Activated CD4-positive, alpha-beta T cell treated with anti-CD3 and anti-CD28 coated beads, Interleukin-2, amount 50 U/mL, for 24 hours (primary cell): ENCODE measurements around the gene PSMB10.
A peak's percentile ranks its signal among the peaks of the same experiment; 100 is the strongest.
"Not testable (repeated sequence)": the region's sequence is repeated elsewhere in the genome, so short reads cannot be mapped to it uniquely, and the experiment has no call there.

Experiments
- DNase-seq, 2 donors: peaks; one replicate each; pipeline ENCODE4 v3.0.0-alpha.2; 2020; ENCODE audit warnings: low read depth in 1 of 2, low spot score in 1 of 2

Gene PSMB10

DNA sequence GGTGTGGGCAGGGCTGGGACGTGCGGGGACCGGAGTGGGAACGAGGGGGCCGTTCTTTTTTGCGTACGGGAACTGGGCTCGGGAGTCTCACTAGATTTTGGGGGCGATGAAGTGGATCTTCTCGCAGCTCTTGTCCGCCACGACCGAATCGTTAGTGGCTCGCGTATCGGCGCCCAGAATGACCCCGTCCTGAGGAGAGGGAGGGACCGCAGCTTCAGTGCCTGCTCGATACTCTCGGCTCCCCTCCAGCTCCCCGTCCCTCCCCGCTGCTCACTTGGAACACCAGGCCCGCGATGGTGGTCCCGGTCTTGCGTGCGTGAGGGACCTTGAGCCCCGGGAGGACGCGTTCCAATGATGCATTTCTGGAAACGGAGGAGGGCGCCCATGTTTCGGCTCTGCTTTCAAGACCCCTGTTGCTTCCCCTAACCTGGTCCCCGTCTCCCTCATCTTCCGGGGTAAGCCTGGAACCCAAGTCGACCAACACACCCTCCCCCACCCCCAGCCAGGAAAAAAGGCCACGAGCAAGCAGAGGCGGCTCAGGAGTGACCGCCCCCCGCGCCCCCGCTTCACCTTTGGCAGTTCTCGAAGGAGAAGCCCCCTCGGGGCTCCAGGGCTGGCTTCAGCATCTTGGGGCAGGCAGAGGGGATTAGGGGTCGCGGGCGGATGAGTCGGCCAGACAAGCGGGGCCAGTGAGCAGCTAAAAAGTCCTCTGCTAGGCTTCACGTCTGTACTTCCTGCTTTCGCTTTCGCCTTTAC lies at the start of gene PSMB10:
TSS of gene PSMB10 (minus strand) at position 727 of the 756 bp plus-strand sequence. CDS start at position 626, 101 bp downstream.
- DNase-seq = peak; percentile 49 to 53

DNA sequence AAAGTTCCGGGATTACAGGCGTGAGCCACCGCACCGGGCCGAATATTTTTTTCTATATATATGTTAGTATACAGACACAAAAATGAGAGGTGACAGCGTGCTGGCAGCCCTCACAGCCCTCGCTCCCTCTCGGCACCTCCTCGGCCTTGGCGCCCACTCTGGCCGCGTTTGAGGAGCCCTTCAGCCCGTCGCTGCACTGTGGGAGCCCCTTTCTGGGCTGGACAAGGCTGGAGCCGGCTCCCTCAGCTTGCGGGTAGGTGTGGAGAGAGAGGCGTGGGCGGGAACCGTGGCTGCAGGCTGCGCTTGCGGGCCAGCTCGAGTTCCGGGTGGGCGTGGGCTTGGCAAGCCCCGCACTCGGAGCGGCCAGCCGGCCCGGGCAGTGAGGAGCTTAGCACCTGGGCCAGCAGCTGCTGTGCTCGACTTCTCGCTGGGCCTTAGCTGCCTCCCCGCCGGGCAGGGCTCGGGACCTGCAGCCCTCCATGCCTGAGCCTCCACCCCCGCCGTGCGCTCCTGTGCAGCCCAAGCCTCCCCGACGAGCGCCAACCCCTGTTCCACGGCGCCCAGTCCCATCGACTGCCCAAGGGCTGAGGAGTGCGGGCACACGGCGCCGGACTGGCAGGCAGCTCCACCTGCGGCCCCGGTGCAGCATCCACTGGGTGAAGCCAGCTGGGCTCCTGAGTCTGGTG lies 45.5 kb upstream of the PSMB10 start:
- no peak for DNase-seq

GRCh38 chr16:67979955-67980678 lies 43.5 kb upstream of the PSMB10 start, which contains the start of gene DPEP3:
DPEP3 (minus strand) TSS chr16:67980499; CDS start chr16:67980380, 119 bp downstream.
- DNase-seq = no peak

DNA sequence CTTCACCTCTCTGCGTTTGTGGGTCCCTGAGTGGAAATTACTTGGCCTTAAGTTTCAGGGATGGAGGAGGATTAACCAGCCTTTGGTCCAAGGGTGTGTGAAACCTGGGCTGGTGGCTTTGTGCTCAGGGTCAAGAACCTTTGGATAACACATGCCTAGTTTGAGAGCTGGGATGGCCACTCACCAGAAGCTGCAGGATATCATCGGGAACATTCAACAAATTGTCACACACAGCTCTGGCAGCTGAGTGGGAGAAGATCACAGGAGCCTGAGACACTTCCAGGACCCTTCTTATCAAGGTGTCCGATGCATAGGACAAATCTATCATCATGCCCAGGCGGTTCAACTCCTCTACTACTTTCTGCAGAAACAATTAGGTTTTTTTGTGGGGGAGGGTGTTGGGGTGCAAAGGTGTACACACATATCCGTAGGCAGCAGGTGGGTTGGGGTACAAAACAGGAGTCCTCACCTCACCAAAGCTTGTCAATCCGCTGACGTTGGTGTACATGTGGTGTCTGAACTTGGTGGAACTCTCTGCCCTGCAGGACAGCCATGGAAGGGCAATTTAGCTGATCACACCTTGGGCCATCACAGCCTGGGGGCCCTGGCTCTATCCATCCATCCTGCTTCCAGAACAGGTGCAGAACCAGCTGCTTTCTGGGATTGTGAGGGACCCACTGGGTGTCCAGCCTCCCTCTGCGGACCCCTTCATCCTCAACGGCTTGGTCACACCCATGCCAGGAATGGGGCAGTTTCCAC lies 41.0 kb upstream of the PSMB10 start:
- no peak for DNase-seq

- DNase-seq = no peak
Measured at GRCh38 chr16:67977005-67977404, 40.4 kb upstream of the PSMB10 start.

- DNase-seq = no peak
Measured at GRCh38 chr16:67976205-67976604, 39.6 kb upstream of the PSMB10 start.

DNA sequence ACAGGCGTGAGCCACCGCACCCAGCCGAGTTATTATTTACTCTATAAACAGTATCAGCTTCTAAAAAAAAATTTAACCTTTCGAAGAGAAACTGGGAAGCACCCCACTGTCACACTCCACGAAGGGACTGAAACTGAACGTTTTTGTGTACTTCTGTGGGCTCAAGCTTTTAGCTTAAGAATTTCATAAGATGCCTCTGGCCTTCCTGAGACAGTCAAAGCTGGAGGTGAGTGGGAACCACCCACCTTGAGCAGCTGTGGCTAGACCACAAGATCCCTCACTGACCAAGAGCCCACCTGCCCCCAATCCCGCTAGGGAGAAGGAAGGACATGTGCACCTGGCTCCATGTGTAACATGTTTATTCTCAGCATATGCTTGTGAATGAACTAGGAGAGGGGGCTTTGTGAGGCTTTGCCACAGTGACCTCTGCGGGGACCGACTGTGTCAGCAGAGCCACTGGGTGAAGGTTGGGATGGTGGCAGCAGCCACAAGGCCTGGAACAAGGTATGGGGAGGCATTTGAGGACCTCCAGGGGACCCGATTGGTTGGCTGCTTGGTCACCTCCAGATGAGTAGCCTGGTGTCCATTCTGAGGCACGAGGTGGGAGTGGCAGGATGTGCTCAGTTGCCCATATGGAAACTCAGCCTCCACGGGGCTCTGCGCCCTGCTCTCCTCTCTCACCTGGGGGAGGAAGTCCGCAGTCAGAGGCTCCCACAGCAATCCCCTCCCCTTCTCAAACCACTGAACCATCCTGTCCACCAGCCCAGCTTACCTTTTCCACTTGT lies 38.9 kb upstream of the PSMB10 start:
- DNase-seq = no peak

DNA sequence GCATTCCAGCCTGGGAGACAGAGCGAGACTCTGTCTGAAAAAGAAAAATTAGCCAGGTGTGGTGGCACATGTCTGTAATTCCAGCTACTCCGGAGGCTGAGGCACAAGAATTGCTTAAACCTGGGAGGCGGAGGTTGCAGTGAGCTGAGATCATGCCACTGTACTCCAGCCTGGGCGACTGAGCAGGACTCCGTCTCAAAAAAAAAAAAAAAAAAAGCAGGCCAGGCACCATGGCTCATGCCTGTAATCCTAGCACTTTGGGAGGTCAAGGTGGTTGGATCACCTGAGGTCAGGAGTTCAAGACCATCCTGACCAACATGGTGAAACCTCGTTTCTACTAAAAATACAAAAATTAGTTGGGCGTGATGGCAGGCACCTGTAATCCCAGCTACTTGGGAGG lies 35.6 kb upstream of the PSMB10 start:
- DNase-seq = not testable (repeated sequence)

DNA sequence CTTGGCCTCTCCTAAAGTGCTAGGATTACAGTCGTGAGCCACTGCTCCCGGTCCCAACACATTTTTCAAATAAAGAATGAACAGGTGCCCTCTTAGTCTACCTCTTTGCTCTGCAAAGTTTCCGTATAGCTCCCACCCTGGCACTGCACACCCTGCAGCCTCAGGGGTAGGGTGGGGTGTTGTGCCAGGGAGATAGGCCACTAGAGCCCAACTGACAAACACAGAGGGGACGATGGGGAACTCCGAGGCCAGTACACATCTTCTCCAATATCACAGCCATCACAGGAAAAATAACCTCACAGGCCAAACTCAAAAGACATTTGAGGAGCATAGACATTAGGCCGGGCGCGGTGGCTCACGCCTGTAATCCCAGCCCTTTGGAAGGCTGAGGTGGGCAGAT lies 34.5 kb upstream of the PSMB10 start:
- no peak for DNase-seq

DNA sequence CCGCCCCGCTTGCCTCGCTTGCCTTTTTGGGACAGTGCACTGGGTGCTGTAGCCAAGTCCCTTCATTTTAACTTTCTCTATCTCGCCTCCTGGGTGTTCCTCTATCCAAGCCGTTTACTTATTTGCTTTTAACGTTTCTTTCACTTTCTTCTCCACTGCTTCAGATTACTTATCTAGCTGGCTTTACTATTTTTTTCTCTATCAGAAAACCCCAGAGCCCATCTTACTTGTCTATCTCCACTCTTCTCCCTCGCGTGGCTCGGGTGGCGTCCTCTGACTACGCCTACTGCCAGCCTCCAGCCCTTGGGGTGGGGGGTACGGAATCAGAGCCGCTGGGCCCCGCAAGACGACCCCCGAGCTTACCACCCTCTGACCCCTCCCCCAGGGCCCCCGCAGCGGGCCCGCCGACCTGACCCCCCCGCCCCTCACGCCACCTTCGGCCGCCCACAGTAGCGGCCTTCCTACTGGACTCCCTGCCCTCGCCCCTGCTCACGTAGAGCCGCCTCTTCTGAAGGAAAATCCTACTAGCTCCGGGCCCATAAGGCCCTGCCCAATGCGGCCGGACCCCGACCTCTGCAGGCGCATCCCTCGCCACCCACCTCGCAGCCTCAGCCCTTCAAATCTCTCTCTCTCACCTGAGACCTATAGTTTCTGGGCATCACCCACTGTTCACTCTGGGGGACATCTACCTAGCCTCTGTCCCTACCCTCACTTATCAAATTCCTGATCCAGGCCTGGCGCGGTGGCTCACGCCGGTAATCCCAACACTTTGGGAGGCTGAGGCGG lies 32.8 kb upstream of the PSMB10 start:
- no peak for DNase-seq

GRCh38 chr16:67968400-67969253 lies 32.0 kb upstream of the PSMB10 start, which contains the start of gene SLC12A4:
SLC12A4 (minus strand) TSS chr16:67968637; CDS start chr16:67968553, 84 bp downstream.
- peak; percentile 68 to 79 for DNase-seq

GRCh38 chr16:67967958-67968399 lies 31.3 kb upstream of the PSMB10 start:
- DNase-seq = no peak

DNA sequence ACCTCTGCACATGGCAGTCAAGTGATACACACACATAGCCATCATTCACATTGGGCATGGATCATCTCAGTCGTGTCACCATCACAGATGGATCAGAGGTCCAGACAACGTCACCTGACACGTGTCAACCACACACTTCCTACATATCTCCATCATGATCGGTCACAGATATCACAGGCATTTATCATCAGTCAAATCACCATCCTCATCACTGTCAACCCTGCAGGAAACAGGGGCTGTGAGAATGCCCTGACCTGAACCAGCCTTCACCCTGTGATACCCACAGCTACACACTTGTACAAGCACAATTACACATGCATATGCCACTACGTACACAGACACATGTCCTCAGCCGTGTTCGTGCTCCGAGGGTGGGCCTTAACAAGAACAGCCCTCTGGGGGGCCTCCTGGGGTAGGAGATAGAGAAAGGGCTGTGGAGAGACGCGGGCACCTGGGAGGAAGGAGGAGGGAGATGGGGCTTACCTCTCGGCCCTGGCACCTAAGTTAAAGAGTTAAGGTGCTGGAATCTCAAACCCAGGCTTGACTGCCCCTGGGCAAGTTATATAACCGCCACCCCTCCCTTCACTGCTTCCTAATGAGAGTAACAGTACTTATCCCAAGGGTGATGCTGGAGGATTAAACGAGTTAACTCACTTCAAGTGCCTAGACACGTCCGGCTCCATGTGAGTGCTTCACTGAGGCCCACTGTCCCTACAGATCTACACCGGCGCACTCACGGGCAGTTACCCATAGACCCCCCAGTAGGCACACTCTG lies 30.7 kb upstream of the PSMB10 start:
- DNase-seq = no peak

- no peak for DNase-seq
Measured at GRCh38 chr16:67966549-67967182, 30.0 kb upstream of the PSMB10 start.

DNA sequence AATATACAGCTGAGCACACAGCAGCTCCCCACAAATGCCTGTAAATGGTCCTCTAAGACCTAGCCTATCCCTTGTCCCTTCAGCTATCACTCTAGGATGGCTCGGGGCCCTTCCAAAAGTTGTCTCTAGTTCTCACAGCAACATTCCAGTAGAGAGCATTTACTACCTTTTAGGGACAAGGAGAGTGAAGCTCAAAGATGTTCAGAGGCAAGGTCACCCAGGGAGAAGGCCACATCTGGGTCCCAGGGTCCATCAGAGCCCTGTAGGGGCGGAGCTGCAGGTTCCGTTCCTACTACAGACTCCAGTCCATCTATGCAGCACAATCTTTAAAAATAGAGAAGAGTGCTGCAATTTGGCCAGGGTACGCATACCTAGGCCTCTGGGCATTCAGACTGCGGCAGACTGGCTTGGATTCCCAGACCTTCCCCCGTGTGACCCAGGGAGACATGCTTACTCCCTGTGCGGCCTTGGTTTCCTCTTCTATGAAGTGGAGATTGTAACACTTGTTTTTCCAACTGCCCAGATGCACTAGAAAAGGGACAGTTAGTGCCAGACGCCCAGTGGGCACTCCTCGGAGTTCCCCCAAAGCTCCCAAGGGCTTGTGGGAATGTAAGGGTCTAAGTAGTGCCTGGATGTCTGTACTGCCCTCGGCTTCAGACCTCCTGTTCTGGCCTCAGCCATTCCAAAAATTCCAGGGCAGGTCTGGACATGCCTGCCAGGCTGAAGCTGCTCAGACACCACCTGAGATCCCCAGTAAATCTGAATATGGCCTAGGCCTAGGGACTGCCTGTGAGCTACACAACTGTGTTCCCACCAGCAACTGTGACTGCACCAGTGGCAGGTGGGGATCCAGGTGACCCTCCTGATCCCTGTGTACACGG lies 29.3 kb upstream of the PSMB10 start:
- DNase-seq = no peak

DNA sequence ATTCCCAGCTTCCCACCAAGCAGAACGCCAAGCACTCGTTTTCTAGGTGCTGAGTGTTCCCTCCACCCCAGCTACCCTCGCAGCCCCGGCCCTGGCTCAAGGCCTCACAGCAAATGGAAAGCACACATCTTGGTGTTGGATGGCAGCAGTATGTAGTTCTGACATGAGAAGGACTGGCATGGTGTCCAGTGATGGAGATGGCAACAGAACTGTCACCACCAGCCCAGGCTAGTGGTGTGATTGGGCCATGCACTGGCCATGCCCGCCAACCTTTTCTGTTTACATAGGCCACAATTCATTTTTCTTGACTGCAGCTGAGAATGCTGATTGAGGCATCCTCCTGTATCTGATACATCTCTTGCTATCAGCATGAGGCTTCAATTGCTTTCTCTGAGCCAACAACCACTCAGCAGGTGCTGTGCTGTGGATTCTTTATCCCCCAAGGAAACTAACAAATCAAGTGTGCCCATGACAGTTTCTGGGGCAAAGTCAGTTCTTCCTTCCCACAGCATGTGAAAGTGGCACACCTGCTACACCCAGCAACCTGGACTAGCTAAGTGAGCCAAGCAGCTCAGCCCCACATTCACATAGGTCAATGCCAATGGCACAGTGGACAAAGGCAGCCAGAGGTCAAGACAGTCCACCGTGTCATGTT lies 28.0 kb upstream of the PSMB10 start:
- DNase-seq = no peak
